ENCODE data around the gene FNIP1. TPM values are rescaled to one million over a fixed set of nuclear protein-coding genes. Genes with fewer than 3 reads are reported as not detected.

The FNIP1 gene
- total RNA-seq, 4 donors from 2014 or later, result 40.7 to 75.0 (median 62.8) TPM

GRCh38 chr5:131771692-131772091, 25.1 kb downstream of the FNIP1 start:
- Histone ChIP-seq H3K36me3 (no peaks in the 10 kb centered on the region), H3K9me3 (no peaks in the 10 kb centered on the region), H3K27ac (no peak overlapping the region), H3K4me3 (no peak overlapping the region), H3K27me3 (no peaks in the 10 kb centered on the region), H3K4me1 (peaks cover 16 to 74% (median 23%) of the 10 kb centered on the region in 3 donors)
- 80 to 86% methylated on average over 4 of the region's 4 CpGs for WGBS, 2 donors (ENCODE audit: low coverage in 1 of 2)
- ATAC-seq, result no peak
- TF ChIP-seq EP300 (IDR thresholded peaks at IDR 0.05), result no peak
- no peak for TF ChIP-seq CTCF (IDR thresholded peaks at IDR 0.05)
- TF ChIP-seq POLR2AphosphoS5 (IDR thresholded peaks at IDR 0.05), result no peak
- TF ChIP-seq POLR2A (IDR thresholded peaks at IDR 0.05), result no peak

GRCh38 chr5:131769961-131770360, 26.9 kb downstream of the FNIP1 start:
- no peak for TF ChIP-seq CTCF (IDR thresholded peaks at IDR 0.05)
- no peak for TF ChIP-seq EP300 (IDR thresholded peaks at IDR 0.05)
- TF ChIP-seq POLR2AphosphoS5 (IDR thresholded peaks at IDR 0.05), result no peak
- TF ChIP-seq POLR2A (IDR thresholded peaks at IDR 0.05), result no peak
- H3K4me3 ChIP-seq, result no peak overlapping the region
- no peaks in the 10 kb centered on the region for H3K27me3 ChIP-seq
- H3K36me3 ChIP-seq, result no peaks in the 10 kb centered on the region
- no peak for ATAC-seq
- H3K4me1 ChIP-seq, result peaks cover 8 to 74% (median 17%) of the 10 kb centered on the region in 3 donors
- H3K27ac ChIP-seq, result no peak overlapping the region
- WGBS, 2 donors (ENCODE audit: low coverage in 1 of 2), result 63 to 71% methylated on average over 1 of the region's 1 CpG
- H3K9me3 ChIP-seq, result no peaks in the 10 kb centered on the region

GRCh38 chr5:131769336-131769735, 27.5 kb downstream of the FNIP1 start:
- ATAC-seq, result no peak
- H3K9me3 ChIP-seq, result no peaks in the 10 kb centered on the region
- no peaks in the 10 kb centered on the region for H3K36me3 ChIP-seq
- no peaks in the 10 kb centered on the region for H3K27me3 ChIP-seq
- no peak for TF ChIP-seq POLR2A (IDR thresholded peaks at IDR 0.05)
- no peak for TF ChIP-seq POLR2AphosphoS5 (IDR thresholded peaks at IDR 0.05)
- no peak for TF ChIP-seq CTCF (IDR thresholded peaks at IDR 0.05)
- no peak for TF ChIP-seq EP300 (IDR thresholded peaks at IDR 0.05)
- WGBS, 2 donors (ENCODE audit: low coverage in 1 of 2), result 78 to 100% methylated on average over 1 of the region's 1 CpG
- no peak overlapping the region for H3K4me3 ChIP-seq
- peaks cover 8 to 70% (median 17%) of the 10 kb centered on the region in 3 donors for H3K4me1 ChIP-seq
- no peak overlapping the region for H3K27ac ChIP-seq

- Histone ChIP-seq H3K27ac (no peak overlapping the region), H3K36me3 (no peaks in the 10 kb centered on the region), H3K9me3 (no peaks in the 10 kb centered on the region), H3K4me3 (no peak overlapping the region), H3K27me3 (no peaks in the 10 kb centered on the region), H3K4me1 (peaks cover 4 to 56% (median 11%) of the 10 kb centered on the region in 3 donors)
- no peak for TF ChIP-seq POLR2AphosphoS5 (IDR thresholded peaks at IDR 0.05)
- no peak for TF ChIP-seq EP300 (IDR thresholded peaks at IDR 0.05)
- TF ChIP-seq POLR2A (IDR thresholded peaks at IDR 0.05), result no peak
- no peak for TF ChIP-seq CTCF (IDR thresholded peaks at IDR 0.05)
- no peak for ATAC-seq
Observed at GRCh38 chr5:131767891-131768290, 28.9 kb downstream of the FNIP1 start.

GRCh38 chr5:131766689-131767088, 30.1 kb downstream of the FNIP1 start:
- H3K4me1 ChIP-seq, result peaks cover 0 to 51% (median 5%) of the 10 kb centered on the region in 3 donors
- WGBS, 2 donors (ENCODE audit: low coverage in 1 of 2), result 55 to 100% methylated on average over 1 to 3 of the region's 3 CpGs

More at GRCh38 chr5:131766689-131767088, 30.1 kb downstream of the FNIP1 start:
- Histone ChIP-seq H3K9me3 (no peaks in the 10 kb centered on the region), H3K4me3 (no peak overlapping the region), H3K27me3 (no peaks in the 10 kb centered on the region), H3K27ac (no peak overlapping the region), H3K36me3 (no peaks in the 10 kb centered on the region)
- TF ChIP-seq POLR2AphosphoS5 (IDR thresholded peaks at IDR 0.05) (no peak), EP300 (IDR thresholded peaks at IDR 0.05) (no peak), CTCF (IDR thresholded peaks at IDR 0.05) (no peak), POLR2A (IDR thresholded peaks at IDR 0.05) (no peak)
- ATAC-seq, result no peak
